Fibroblast of skin of left quadriceps (primary cell): ENCODE results near the gene HNRNPA0.

Experiments
- DNase-seq, 2 experiments: peaks; one replicate each; pipeline ENCODE4 v3.0.0-alpha.2; 2013; ENCODE audit warnings: low read depth in 2 of 2

The HNRNPA0 gene

DNA sequence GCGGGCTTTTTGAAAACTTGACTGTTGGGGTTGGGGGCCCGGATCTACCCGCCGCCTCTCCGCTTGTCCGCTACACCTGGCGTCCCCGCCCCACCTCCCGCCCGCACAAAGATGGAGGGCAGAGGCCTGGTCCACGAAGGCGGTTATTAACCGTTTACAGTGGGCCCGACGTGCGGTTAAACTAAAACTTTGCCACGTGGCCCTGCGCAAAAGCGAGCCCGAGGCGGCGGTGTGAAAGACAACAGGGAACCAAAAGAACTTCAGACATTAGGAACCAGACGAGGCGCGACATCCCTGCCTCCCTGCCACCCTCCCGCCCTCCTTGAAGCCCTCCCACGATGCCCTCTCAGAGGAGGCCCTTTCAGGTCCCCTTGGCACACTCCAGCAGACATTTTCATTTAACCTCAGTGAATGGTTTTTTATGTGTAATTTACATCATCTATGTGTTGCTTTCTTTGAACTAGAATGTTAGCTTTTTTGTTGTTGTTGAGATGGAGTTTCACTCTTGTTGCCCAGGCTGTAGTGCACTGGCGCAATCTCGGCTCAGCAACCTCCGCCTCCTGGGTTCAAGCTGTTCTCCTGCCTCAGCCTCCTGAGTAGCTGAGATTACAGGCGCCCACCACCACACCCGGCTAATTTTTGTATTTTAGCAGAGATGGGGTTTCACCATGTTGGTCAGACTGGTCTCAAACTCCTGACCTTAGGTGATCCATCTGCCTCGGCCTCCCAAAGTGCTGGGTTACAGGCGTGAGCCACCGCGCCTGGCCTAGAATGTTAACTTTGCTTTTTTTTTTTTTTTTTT lies 999 bp upstream of the HNRNPA0 start:
- no peak for DNase-seq

DNA sequence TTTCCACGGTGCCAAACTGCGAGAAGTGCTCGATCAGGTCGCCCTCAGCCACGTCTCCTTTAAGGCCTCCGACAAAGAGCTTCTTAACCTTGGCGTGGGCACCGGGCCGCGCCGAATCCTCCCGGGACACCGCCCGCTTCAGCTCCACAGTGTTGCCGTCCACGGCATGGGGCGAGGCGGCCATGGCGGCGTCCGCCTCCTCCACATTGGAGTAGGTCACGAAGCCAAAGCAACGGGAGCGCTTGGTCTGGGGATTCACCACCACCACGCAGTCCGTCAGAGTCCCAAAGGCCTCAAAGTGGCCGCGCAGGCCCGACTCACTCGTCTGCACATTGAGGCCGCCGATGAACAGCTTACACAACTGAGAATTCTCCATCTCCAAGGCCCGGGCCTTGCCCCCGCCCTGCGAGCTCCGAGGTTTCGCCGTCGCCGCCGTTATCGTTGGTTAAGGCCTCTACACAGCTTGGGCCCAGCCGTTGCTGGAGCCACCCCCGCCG lies 424 bp downstream of the HNRNPA0 start:
- no peak for DNase-seq

DNA sequence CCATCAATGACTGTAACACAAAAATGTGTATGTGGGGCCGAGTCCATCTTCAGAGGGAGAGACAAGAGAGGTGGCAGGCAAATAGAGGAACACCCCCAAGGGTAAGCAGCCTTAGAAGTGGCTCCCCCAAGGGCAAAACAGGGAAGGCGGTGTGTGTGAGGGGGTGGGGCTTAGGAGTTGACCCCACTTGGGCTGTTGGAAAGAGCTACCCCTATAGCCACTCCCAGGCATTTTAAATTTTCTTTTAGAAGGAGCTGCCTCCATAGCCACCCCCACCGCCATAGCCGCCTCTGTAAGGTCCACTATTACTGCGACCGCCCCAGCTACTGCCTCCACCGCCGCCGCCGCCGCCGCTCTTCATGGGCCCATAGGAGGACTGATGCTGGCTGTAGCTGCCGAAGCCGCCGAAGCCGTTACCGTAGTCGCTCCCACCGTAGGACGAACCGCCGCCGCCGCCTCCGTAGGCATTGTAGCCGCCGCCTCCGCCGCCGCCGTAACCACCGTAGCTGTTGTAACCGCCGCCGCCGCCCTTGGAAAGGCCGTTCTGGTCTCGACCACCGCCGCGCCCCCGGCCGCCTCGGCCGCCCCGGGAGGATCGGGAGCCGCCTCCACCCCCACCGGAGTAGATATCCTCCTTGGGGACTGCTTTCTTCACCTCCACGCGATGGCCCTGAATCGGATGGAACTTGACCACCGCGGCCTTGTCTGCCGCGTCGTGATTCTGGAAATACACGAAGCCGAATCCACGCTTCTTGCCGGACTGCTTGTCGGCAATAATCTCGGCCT lies 1.1 kb downstream of the HNRNPA0 start:
- DNase-seq, result no peak

DNA sequence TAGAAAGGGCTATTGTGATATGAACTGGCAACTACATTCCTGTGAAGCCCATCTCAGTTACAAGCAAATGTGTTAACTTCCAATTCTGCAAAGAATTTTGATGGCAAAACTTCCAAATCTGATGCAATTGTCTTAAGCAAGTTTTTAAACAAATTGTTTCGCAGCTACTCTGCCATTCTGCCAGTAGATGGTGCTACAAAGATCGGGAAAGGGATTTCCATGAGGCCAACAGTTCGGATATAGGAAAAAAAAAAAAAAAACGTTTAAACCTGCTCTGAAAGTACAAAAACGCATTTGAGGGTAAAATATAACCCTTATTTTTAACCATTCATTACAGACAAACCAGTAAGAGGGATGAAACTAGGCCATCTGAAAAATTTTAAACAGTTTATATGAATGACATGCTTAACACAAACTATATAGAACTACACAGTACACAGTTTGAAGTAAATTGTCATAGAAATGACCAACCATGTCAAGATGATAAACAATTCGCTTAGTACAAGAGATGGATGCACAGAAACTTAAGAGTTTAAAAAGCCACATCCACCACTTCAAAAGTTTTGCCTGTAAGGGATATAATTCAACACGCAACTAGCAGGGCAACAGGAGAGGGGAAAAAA lies 2.2 kb downstream of the HNRNPA0 start:
- DNase-seq, result peak; percentile 63 to 73

DNA sequence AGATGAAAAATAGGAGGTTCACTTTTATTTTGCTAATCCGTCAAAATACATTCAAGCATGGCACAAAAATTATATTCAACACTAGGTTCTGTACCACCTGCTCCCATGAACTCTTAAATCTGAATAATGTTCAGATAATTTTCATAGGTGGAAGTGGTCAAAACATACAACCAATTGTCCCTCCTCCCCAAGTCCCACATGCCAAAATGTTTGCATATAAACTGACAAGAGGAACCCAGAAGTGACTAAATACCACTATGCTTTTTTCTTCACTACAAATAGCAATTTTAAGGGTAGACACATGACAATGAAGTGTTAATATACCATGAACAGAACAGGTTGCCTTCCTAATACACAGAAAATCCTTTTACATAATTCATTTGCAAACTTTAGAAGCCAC lies 3.7 kb downstream of the HNRNPA0 start:
- no peak for DNase-seq

DNA sequence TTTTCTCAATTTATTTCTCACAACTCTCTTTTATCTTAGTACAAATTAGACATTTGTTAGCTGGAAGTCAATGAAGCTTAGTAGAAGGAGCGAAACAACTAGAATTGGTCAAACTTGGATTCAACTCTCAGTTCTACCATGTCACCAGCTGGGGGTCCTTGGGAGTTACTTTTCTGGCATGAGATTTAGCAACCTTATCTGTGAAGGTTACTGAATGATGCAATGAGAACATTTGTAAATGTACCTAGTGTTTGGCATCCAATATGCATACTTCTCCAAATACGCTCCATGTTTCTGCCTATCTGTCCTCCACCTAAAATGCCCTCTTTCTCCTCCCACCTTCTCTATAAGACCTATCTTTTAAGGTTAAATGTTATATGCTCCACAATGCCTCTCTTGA lies 6.3 kb downstream of the HNRNPA0 start:
- no peak for DNase-seq

DNA sequence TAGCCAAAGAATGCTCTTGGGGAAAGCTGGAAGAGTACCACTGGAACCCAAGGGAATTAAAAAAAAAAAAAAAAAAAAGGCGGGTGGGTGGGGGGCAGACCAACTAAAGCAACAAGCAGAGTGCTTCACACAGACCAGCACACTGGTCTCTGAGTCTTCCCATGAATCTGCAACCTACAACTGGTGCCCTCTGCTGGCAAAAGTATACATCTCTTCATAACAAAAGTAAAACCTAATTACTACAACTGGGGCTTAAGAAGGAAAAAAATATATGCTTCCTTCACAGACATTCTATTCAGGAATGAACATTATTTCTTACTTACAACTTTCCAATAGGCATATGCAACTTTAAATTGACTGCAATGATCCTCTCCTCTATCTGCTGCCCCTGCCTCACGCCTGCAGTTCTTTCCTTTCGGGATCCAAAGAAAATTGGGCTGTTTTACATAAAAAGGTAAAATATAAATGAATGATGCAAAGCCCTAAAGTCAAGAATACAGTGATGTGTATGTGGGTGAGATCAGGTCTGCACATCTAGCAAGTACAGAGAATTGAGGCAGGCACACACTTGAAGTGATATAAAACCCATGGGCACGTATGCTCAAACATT lies 11.0 kb downstream of the HNRNPA0 start:
- no peak for DNase-seq

DNA sequence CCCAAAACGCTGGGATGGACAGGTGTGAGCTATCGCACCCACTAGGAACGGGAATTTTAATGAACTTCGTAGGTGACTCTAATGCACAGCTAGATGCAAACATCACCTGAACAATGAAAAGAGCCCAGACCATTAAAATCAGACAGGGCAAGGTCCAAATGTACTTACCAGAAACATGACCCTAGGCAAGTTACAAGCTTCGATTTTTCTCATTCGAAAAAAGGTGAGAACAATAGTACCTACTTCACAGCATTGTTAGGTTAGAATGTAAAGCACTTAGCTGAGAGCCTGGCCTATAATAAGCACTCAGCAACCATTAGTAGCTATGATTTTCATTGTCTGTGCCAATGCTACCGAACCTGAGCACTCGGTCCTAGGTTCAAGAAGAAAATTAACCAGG lies 12.4 kb downstream of the HNRNPA0 start:
- no peak for DNase-seq

DNA sequence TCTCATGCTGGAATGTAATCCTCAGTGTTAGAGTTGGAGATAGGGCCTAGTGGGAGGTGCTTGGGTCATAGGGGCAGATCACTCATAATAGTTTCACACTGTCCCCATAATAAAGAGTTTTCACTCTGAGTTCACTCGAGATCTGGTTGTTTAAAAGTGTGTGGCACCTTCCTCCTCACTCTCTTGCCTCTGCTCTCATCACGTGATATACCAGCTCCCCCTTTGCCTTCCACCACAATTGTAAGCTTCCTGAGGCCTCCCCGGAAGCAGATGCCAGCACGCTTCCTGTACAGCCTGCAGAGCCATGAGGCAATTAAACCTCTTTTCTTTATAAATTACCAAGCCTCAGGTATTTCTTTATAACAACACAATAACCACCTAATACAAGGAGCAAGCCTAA lies 14.4 kb downstream of the HNRNPA0 start:
- no peak for DNase-seq

DNA sequence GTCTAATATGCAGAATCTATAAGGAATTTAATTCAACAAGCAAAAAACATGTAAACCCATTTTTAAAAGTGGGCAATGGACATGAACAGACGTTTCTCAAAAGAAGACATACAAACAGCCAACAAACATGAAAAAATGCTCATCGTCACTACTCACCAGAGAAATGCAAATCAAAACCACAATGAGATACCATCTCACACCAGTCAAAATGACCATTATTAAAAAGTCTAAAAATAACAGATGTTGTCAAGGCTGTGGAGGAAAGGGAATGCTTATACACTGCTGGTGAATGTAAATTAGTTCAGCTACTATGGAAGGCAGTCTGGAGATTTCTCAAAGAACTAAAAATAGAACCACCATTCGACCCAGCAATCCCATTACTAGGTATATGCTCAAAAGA lies 15.2 kb downstream of the HNRNPA0 start:
- no peak for DNase-seq

DNA sequence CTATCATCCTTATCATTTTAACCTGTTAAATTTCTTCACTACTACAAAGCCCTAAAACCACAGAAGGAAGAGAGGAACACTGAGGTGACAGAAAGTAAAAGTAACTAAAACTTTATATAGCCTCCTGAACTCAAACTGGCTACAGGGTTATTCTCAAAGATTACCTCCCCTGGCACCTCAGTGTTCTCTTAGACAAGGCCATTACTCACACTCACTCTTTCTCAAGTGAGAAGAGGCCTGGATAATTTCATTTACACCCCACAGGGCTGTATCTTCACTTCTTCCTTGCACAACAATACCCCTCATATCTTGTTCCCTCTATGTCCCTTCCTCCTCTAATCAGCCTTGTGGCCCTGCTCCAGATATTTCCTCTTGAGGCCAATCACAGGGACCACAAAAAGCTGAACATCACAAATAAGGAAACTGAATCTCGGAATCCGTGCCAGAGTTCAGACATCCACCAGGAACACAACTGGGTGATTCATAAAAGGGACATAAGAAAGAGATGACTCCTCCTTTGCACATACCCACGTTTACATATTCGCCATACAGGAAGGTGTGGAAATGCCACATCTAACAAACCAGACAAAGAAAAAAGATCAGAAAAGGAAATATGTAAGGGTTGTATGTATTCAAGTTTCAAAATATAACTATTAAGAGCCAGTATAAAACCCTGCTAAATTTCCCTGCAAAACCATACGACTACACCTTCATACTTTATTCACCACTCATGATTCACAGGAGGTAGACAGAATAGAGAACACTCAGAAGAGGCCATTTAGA lies 16.6 kb downstream of the HNRNPA0 start:
- DNase-seq, result no peak

DNA sequence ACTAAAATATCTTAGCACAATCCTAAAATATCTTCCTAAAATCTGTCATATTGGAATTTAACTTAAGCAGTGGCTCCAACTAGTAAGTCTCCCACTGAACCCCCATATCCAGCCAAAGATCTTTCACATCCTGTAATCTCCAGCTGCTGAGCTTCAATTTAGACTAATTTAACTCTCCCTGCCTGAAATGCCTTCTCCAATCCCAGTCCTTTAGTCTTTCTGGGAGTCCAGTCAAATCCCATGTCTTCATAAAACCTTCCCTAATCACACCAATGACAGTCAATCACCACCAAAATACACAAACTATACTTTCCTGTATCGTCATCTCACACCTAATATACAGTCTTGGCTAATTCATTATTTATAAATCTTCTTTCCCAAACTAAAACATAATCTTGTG lies 17.7 kb downstream of the HNRNPA0 start:
- no peak for DNase-seq

DNA sequence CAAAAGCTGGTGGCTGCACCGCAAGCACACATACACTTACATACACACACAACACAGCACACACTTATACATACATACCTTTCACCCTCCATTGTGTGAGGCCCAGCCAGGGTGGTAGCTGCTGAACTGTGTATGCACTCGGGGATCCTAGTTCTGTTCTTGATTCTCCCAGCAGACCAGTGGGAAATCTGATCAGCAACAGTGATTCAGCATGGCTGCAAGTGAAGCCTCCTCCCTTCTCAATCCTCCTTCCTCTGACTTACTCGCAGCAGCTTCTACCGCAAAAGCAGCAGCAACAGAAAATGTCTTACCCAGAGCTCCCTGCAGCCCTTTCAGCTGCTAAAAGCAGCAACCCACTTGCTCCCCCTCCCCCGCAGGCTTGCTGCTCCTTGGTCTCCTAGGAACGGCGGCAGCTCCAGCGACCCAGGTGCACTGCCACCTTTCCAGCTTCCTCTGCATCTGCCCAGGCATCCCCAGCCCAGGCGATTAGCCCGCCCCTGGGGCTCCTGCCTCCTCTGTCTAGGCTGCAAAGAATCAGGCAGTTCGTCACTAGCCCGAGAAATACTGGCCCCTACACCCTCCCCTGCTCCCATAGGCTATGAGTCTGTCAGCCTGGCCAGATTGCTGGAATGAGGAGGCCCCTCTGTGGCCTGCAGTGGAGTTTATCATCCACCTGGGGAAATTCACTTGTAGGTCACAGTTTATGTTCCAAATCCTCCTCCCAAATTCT lies 18.4 kb downstream of the HNRNPA0 start, which contains the start of gene KLHL3:
Gene KLHL3 (minus strand): TSS at position 535 of the 730 bp plus-strand sequence. CDS start 443 bp downstream, at position 92.
- no peak for DNase-seq

DNA sequence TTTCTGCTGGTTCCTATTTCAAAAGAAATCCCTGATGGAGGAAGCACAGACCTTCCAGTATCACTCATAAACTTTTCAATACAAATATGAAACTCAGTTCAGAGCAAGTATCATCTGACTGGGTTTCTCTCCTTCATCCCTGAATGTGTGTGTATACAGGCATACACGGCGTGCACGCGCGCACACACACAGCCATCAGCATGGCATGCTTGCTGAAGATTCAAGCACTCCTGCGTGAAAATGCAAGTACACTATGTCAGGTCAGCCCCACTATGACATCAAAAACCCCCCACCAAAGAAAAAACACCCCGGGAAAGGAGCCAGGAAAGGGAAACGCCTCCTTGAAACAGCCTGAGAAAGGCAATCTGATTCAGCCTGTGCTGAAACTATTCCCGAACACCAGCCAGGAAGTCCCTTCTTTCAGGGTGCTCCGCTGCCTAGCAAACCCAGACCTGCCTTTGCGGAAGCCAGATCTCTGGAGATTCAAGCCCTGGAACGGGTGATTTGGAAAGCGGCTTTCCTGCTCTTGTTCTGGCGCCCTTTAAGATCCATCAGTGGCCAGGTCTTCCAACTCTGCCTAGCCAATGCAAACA lies 19.1 kb downstream of the HNRNPA0 start:
- no peak for DNase-seq

DNA sequence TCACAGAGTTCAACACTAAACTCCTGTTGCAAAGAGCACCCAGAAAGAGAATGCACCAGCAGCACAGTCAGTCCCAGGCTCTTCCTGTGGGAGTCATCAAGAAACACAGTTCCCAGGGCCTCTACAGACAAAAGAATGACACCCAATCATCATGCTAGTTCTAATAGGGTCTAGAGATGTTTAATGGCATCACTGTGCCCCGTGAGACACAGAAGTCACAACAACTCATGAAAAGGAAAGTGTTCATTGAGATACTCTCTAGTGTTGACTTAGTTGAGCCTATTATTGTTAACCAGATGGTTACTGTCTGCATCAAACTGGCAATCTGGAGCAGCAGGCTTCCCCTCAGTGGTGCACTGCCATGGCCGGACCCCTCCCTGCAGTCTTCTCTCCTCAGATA lies 19.8 kb downstream of the HNRNPA0 start:
- DNase-seq, result no peak

DNA sequence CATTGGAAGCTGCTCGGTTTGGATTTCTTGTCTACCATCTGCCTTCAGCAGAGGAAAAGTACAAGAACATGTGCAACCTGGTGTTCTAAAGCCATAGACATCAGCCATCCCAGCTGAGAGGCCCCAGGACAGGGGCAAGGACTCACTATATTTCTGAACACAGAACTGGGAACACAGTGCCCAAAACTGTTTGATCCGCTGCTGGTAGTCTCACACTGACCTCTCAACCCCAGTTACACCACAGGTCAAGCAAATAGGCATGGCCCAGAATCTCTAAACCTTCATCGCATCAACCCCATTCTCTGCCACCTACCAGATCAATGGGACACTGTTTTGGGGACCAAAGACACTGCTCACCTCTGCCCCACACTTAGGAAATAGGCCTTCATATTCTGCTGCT lies 20.2 kb downstream of the HNRNPA0 start:
- DNase-seq, result no peak

DNA sequence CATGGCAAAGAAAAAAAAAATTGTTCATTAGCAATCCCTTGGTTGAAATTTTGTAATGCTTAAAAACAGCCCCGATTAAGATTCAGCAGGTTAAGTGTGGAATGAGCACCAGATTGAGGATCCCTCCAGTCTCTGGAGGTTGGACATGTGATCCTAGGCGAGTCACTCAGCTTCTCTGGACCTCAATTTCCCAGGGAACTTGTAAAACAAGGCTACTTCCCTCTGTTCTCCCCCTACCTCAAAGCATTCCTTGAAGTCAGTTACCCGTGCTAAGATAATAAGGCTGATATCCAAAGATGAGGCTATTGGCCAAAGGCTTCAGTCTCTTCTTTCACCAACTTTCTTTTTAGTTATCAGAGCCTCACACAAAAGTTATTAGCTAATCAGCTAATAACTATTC lies 21.2 kb downstream of the HNRNPA0 start:
- no peak for DNase-seq

DNA sequence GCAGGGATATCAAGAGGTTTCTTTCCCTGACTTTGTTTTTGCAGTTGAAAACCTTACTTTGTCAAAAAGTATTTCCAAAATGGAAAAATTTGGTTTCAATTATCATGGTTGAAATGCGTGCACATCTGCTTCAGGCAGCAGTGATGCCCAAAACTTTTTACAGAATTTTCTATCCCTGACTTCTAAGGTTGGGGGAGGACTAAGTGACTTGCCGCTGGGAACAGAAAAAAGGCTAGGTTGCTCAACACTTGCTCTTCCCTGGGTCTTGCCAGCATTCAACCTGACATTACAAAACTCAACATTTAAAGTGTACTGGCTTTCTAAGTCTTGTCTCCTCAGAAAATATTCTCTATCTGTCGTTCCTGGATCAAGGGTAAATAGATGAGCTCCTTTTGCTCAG lies 23.0 kb downstream of the HNRNPA0 start:
- no peak for DNase-seq

DNA sequence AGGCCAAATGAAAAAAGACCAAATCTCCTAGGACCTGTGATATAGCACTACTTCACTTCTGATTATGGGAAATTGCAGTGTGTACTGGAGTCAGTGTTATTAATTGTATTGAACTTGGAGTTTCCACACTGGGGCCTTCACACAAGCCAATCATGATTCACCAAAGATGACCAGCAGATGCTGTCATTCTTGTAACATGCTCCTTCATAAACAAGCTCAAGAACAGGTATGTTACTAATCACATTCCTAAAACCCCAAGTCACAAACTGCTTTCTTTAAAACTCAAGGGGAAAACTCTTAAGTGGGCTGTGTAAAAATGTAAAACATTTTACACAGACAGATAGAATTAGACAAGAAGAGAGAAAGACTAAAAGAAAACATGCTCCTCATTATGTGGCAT lies 23.8 kb downstream of the HNRNPA0 start:
- DNase-seq, result no peak

DNA sequence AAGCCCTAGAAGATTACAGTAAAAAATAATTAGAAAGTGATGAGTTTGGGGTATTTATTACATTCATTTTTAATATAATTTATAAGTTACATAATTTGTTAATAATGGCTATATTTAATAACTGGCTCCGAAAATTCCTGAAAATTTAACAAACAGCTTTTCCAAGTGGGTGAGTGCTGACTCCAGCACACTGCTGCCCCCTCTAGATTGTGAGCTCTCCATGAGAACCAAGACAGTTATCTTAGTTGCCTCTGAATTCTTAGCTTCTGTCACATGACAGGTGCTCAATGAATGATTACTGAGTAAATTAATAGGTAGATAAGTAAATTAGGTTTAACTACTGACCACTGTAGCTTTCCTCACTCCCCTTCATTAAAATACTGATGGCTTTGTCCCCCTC lies 26.1 kb downstream of the HNRNPA0 start:
- DNase-seq, result no peak
